Measurements from ENCODE around the gene SLC9A1. TPM values are rescaled to one million over a fixed set of nuclear protein-coding genes. Genes with fewer than 3 reads are reported as not detected.

SLC9A1 gene
- total RNA-seq, 6 experiments from 2014 or later, result 37.1 to 51.0 (median 44.7) TPM

DNA sequence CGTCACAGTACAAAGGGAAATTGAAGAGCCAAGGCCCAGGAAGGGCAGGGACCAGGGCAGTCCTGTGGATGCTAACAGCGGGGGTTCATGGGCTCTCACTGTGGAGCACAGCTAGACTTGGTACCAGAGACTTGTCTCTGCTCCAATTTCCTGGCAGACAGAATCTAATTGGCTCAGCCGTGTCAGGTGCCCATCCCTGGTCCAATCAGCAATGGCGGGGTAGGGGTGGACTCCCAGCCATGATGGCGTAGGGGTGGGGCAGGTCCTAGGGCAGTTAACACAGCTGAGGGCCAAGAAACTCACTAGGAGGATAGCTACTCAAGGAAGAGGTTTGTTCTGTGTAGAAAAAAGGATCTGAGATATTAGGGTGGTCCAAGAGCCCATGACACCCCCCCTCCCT is 102.4 kb downstream of the SLC9A1 start:
- Mint-ChIP-seq H3K27ac (no peak overlapping the region), H3K4me1 (ENCODE audit: low read depth) (peaks cover 6% of the 10 kb centered on the region; the same call in 1 of the 2 replicates), H3K4me3 (no peak overlapping the region), H3K9me3 (no peaks in the 10 kb centered on the region), H3K36me3 (ENCODE audit: low read depth) (no peaks in the 10 kb centered on the region), H3K27me3 (ENCODE audit: insufficient read depth) (peaks cover 2% of the 10 kb centered on the region)
- no peak for DNase-seq
- TF ChIP-seq, protein P1, sequence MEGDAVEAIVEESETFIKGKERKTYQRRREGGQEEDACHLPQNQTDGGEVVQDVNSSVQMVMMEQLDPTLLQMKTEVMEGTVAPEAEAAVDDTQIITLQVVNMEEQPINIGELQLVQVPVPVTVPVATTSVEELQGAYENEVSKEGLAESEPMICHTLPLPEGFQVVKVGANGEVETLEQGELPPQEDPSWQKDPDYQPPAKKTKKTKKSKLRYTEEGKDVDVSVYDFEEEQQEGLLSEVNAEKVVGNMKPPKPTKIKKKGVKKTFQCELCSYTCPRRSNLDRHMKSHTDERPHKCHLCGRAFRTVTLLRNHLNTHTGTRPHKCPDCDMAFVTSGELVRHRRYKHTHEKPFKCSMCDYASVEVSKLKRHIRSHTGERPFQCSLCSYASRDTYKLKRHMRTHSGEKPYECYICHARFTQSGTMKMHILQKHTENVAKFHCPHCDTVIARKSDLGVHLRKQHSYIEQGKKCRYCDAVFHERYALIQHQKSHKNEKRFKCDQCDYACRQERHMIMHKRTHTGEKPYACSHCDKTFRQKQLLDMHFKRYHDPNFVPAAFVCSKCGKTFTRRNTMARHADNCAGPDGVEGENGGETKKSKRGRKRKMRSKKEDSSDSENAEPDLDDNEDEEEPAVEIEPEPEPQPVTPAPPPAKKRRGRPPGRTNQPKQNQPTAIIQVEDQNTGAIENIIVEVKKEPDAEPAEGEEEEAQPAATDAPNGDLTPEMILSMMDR (IDR thresholded peaks at IDR 0.05), result no peak

GRCh38 chr1:27049607-27050006 is 105.3 kb downstream of the SLC9A1 start:
- DNase-seq, result no peak

GRCh38 chr1:27049100-27049499 is 105.8 kb downstream of the SLC9A1 start:
- Mint-ChIP-seq H3K4me3 (no peak overlapping the region), H3K36me3 (ENCODE audit: low read depth) (no peaks in the 10 kb centered on the region), H3K27ac (no peak overlapping the region), H3K27me3 (ENCODE audit: insufficient read depth) (peaks cover 2% of the 10 kb centered on the region), H3K4me1 (ENCODE audit: low read depth) (peaks cover 12% of the 10 kb centered on the region), H3K9me3 (no peaks in the 10 kb centered on the region)
- no peak for DNase-seq
- TF ChIP-seq, protein P1 (IDR thresholded peaks at IDR 0.05), result no peak

More at GRCh38 chr1:27049607-27050006, 105.3 kb downstream of the SLC9A1 start:
- no peaks in the 10 kb centered on the region for H3K9me3 Mint-ChIP-seq
- H3K27me3 Mint-ChIP-seq (ENCODE audit: insufficient read depth), result peaks cover 2% of the 10 kb centered on the region
- H3K4me1 Mint-ChIP-seq (ENCODE audit: low read depth), result peaks cover 12% of the 10 kb centered on the region
- H3K27ac Mint-ChIP-seq, result no peak overlapping the region
- H3K36me3 Mint-ChIP-seq (ENCODE audit: low read depth), result no peaks in the 10 kb centered on the region
- H3K4me3 Mint-ChIP-seq, result no peak overlapping the region
- TF ChIP-seq, protein P1 (IDR thresholded peaks at IDR 0.05), result no peak

Other genes with a start within 250 kb of the SLC9A1 start
- gene NR0B2, start 241.2 kb downstream of the SLC9A1 start, total RNA-seq (2021; fragmentation: NEBNext Ultra II Directional; extraction: Animal tissue kit (Norgen Biotek cat#: 25700)), result not detected
- gene NUDC, start 233.4 kb downstream of the SLC9A1 start, total RNA-seq (2021; fragmentation: NEBNext Ultra II Directional; extraction: Animal tissue kit (Norgen Biotek cat#: 25700)), result 10 to 100 TPM; 69.1 to 92.6 (median 87.6) TPM
- not detected for gene KDF1, start 194.7 kb downstream of the SLC9A1 start, total RNA-seq (2021; fragmentation: NEBNext Ultra II Directional; extraction: Animal tissue kit (Norgen Biotek cat#: 25700))
- gene TRNP1, start 161.4 kb downstream of the SLC9A1 start, total RNA-seq (2021; fragmentation: NEBNext Ultra II Directional; extraction: Animal tissue kit (Norgen Biotek cat#: 25700)), result 100 to 1,000 TPM; 203 to 241 (median 217) TPM
- 1 to 10 TPM; 3.1 to 5.5 (median 3.6) TPM for gene TENT5B, start 142.3 kb downstream of the SLC9A1 start, total RNA-seq (2021; fragmentation: NEBNext Ultra II Directional; extraction: Animal tissue kit (Norgen Biotek cat#: 25700))
- gene WDTC1, start 79.5 kb upstream of the SLC9A1 start, total RNA-seq (2021; fragmentation: NEBNext Ultra II Directional; extraction: Animal tissue kit (Norgen Biotek cat#: 25700)), result 10 to 100 TPM; 26.2 to 30.3 (median 28.0) TPM
- gene TMEM222, start 167.0 kb upstream of the SLC9A1 start, total RNA-seq (2021; fragmentation: NEBNext Ultra II Directional; extraction: Animal tissue kit (Norgen Biotek cat#: 25700)), result 10 to 100 TPM; 41.3 to 54.6 (median 46.1) TPM
- under 1 TPM in 2 of 6 experiments, not detected in 4; 0.08 to 0.45 TPM for gene SYTL1, start 186.9 kb upstream of the SLC9A1 start, total RNA-seq (2021; fragmentation: NEBNext Ultra II Directional; extraction: Animal tissue kit (Norgen Biotek cat#: 25700))
- 10 to 100 TPM; 22.6 to 30.8 (median 27.7) TPM for gene MAP3K6, start 211.8 kb upstream of the SLC9A1 start, total RNA-seq (2021; fragmentation: NEBNext Ultra II Directional; extraction: Animal tissue kit (Norgen Biotek cat#: 25700))
- gene FCN3, start 219.7 kb upstream of the SLC9A1 start, total RNA-seq (2021; fragmentation: NEBNext Ultra II Directional; extraction: Animal tissue kit (Norgen Biotek cat#: 25700)), result not detected
- not detected for gene CD164L2, start 228.2 kb upstream of the SLC9A1 start, total RNA-seq (2021; fragmentation: NEBNext Ultra II Directional; extraction: Animal tissue kit (Norgen Biotek cat#: 25700))
- gene GPR3, start 237.5 kb upstream of the SLC9A1 start, total RNA-seq (2021; fragmentation: NEBNext Ultra II Directional; extraction: Animal tissue kit (Norgen Biotek cat#: 25700)), result 1 to 10 TPM; 2.3 to 3.3 (median 2.9) TPM

All from HFFc6 (cell line).